HG03064 (cell line): ENCODE results near the gene SEZ6L2.
"Not testable (repeated sequence)": the region's sequence is repeated elsewhere in the genome, so short reads cannot be mapped to it uniquely, and the experiment has no call there.

ENCODE experiments used
- ATAC-seq: cut with Tn5 transposase; IDR thresholded peaks from one replicate; pipeline ENCODE4 v1.9.1; 2021; ENCODE audit warnings: low read depth; ENCODE audit not compliant: unreplicated experiment

Gene SEZ6L2

DNA sequence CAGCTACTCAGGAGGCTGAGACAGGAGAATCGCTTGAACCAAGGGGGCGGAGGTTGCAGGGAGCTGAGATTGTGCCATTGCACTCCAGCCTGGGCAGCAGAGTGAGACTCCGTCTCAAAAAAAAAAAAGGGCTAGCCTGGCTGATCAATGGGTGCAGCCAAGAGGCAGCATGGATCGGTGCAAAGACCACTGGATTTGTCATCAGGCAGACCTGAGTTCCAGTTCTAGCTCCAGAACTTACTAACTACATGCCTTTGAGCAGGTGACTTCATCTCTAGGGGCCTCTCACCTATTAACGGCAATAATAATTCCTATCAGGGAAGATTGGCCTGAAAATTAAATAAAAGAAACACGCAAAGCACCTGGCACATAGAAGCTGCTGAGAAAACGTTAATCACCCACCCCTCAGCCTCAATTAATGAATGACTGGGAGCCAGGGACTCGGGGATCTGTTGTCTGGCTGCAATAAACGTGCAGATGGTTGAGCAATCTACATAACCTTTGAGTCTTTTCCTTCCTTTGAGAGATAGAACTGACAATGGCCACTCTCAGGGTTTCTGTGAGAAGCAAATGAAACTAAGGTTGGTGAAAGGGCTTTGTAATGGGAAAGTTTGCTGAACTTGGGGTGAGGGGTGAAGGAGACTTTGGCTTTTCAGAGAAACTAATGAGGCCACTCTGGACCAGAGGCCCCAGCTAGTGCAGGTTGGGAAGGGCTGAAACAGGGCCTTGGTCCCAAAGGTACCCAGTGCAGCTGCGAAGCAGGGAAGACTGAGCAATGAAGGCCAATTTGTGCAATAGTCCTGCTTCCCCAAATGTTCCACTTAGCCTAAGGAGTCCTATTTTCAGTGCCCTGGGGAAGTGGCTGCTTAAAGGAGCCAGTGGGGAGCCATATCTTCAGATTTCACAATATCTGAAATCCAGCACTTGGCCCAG lies 7.6 kb downstream of the SEZ6L2 start:
- no peak for ATAC-seq

DNA sequence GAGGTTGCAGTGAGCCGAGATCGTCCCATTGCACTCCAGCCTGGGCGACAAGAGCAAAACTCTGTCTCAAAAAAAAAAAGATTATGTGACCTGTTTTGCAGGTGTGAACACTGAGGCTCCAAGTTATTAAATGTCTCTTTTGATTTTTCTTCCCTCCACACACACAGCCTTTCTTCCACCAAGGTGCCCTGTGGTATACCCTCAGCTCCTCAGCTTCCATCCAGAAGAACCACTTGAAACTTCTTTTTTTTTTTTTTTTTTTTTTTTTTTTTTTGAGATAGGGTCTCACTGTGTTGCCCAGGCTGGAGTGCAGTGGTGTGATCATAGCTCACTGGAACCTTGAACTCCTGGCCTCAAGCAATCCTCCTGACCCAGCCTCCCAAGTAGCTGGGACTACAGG lies 10.0 kb downstream of the SEZ6L2 start:
- not testable (repeated sequence) for ATAC-seq

- no peak for ATAC-seq
These were observed 15.4 kb downstream of the SEZ6L2 start for GRCh38 chr16:29883987-29884386.

DNA sequence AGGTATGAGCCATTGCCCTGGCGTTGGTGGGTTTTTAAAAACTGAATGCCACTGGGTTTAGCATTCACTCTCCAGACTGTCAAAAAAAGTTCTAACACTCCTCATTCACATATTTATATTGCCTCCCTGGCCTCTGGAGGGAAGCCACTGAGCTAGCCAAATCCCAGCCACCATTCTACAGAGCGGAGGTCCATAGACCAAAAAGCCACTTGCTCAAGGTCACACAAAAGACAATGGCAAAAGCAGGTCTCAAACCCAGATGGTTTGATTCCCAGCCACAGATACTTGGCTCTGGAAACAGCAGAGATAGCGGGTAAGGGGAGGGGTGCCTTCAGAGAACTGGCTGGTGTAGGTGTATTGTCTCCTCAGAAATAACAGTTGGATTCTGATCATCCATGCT lies 18.3 kb downstream of the SEZ6L2 start:
- ATAC-seq = no peak

DNA sequence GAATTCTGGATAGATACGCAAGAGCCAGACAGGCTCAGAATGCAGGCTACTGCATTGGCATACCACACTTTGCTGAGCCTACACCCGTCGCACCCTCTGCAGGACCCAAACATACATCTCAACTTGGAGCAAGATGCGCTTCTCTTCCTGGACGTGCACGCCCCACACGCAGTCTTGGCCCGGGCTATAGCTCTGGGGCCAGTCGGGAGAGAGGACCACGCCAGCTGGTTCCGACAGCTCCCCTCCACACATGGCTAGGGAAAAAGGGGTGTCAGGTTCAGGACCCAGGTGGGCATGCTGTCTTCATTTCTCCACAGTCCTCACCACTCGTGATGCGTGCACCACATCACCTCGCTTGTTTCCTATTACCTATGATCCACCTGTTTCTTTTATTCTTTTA lies 21.2 kb downstream of the SEZ6L2 start:
- no peak for ATAC-seq

GRCh38 chr16:29877266-29877961 lies 21.9 kb downstream of the SEZ6L2 start:
- ATAC-seq = no peak

DNA sequence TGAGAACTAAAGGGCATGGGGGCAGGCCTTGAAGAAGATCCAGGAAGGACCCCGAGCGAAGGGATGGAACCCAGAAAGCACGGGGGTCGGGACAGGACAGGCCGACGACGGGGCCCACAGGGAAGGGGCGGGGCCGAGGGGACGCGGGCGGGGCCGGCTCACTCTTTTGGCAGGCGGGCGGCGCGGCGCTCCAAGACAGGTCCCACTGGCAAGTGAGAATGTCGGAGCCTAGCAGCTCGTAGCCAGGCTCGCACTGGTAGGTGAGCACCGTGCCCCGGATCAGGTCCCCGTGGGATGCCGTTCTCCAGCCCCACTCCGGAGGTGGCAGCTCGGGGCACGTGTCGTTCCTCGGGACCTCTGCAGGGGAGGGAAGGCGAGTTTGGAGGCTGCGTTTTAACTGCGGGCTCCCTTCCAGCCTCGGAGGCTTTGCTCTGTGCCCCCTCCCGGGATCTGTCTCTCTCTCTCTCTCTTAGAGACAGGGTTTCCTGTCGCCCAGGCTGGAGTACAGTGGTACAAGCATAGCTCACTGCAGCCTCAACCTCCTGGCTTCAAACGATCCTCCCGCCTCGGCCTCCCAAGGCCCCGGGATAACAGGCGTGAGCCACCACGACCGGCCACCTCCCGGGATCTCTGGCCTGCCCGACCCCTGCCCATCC lies 22.6 kb downstream of the SEZ6L2 start:
- ATAC-seq = no peak

DNA sequence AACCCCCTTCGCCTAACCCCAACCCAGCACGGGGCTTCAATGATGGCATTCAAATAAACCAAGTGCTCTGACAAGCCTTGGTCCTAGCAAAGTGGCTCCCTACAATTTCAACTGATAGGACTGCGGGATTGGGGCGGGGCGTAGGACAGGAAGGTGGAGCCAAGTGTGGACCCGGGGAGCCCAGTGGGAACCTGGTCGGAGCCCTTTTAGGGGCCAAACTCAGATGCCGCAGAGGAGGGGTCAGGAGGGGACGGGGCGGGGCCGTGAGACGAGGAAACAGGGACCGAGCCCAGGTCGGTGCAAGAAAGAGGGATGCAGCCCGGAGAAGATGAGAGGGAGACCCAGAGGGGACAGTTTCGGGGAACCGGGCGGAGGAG lies 23.1 kb downstream of the SEZ6L2 start:
- ATAC-seq = no peak

- ATAC-seq = no peak
These were observed 24.1 kb downstream of the SEZ6L2 start for GRCh38 chr16:29875206-29875605.

- ATAC-seq = no peak
These were observed 26.0 kb downstream of the SEZ6L2 start for GRCh38 chr16:29873319-29873718.

DNA sequence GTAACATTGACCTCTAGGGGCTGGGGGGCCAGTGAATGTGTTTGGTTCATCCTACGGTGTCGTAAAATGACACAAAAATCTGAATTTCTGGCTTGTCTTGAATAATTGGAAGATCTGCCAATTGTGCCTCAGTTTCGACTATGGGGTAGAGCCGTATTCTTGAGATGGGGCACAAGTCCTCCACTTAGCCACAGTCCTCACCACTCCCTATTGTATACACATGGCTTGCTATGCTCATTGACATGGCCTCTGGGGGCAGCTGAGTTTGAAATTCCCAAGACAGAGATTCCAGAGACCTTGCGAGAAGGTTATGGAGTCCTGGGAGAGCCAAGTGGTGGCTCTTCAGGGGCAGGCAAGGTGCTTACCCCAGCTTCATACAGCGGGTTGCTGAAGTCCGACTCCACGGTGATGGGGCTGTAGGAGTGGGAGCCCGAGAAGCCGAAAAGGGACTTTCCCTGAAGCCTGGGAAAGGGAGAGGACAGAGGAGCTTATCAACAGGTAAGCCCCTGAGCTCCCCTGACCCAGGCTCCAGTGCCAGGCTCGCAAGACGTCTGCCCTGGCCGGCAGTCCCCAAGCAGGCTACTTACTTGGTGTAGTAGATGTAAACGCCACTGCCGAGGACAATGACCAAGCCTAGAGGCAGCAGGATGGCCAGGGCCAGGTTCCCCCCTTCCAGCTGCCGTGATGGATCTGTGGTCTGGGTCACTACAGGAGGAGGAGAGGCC lies 27.4 kb downstream of the SEZ6L2 start:
- ATAC-seq = no peak

- not testable (repeated sequence) for ATAC-seq
These were observed 30.3 kb downstream of the SEZ6L2 start for GRCh38 chr16:29869067-29869466.

GRCh38 chr16:29868396-29869009 lies 30.8 kb downstream of the SEZ6L2 start:
- no peak for ATAC-seq

GRCh38 chr16:29864205-29864604 lies 35.1 kb downstream of the SEZ6L2 start:
- no peak for ATAC-seq

DNA sequence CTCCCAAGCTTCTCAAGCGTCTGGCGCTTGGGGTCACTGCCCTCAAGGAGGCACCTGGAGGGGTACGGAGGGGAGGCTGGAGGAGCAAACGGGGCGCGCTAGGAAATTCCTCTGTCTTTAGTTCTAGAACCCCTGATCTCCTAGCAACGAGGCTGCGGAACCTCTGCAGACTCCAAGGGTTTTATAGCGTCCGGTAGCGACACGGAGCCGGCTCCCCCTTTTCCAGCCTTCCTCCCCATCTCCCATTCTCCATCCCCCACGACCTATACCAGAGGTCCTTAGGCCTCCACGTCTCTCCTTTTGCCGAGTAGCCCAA lies 35.7 kb downstream of the SEZ6L2 start:
- no peak for ATAC-seq

GRCh38 chr16:29862884-29863668 lies 36.3 kb downstream of the SEZ6L2 start, which contains the start of gene CDIPT:
TSS of gene CDIPT (minus strand) at chr16:29863226. CDS start at chr16:29862857, 369 bp downstream.
- ATAC-seq = peak; percentile 88

- ATAC-seq = no peak
These were observed 36.9 kb downstream of the SEZ6L2 start for GRCh38 chr16:29862383-29862883.

GRCh38 chr16:29860218-29860617 lies 39.1 kb downstream of the SEZ6L2 start:
- no peak for ATAC-seq

- ATAC-seq = no peak
These were observed 40.4 kb downstream of the SEZ6L2 start for GRCh38 chr16:29858974-29859373.
